DND-41 (cell line): ENCODE data around the gene HMX1.

ENCODE experiments used
- ATAC-seq: fragments of 200-7000 bp; cut with Tn5 transposase; 3 replicates; pipeline ENCODE4 v1.9.1; 2021; ENCODE audit warnings: low read depth; ENCODE audit not compliant: insufficient read depth
- DNase-seq: peaks from one replicate; pipeline ENCODE4 v3.0.0-alpha.2; 2020
- H2AFZ ChIP-seq: 2 replicates; pipeline ENCODE4 v1.6.0; 2012; ENCODE audit warnings: low read depth, low read length
- H3K27ac ChIP-seq: 2 replicates; pipeline ENCODE4 v1.5.1; 2012; ENCODE audit warnings: low read length, inconsistent platforms
- H3K27me3 ChIP-seq: fragments of 200-600 bp; sonication (generic); 2 replicates; pipeline ENCODE4 v1.6.0; 2012; ENCODE audit warnings: low read length, mild to moderate bottlenecking, inconsistent platforms; ENCODE audit not compliant: insufficient read depth, poor library complexity
- H3K36me3 ChIP-seq: 2 replicates; pipeline ENCODE4 v1.5.1; 2012; ENCODE audit warnings: low read length, inconsistent platforms; ENCODE audit not compliant: insufficient read depth
- H3K4me1 ChIP-seq: 2 replicates; pipeline ENCODE4 v1.5.1; 2012; ENCODE audit warnings: mild to moderate bottlenecking, low read length; ENCODE audit not compliant: insufficient read depth
- H3K4me2 ChIP-seq: 2 replicates; pipeline ENCODE4 v1.6.0; 2012; ENCODE audit warnings: mild to moderate bottlenecking, moderate library complexity, low read length, inconsistent platforms; ENCODE audit not compliant: insufficient read depth
- H3K4me3 ChIP-seq, 2 experiments: fragments of 200-600 bp in 1 of 2; shearing (Covaris generic) in 1 of 2; 2 replicates each; pipeline ENCODE4 v1.5.1; 2012 to 2016; ENCODE audit warnings: inconsistent platforms in 2 of 2, low read length in 2 of 2, mild to moderate bottlenecking in 2 of 2, low read depth in 1 of 2, moderate library complexity in 1 of 2
- H3K79me2 ChIP-seq: 2 replicates; pipeline ENCODE4 v1.6.0; 2012; ENCODE audit warnings: low read length, inconsistent platforms; ENCODE audit not compliant: insufficient read depth
- H3K9ac ChIP-seq: 2 replicates; pipeline ENCODE4 v1.6.0; 2012; ENCODE audit warnings: low read depth, mild to moderate bottlenecking, inconsistent platforms, low read length, moderate library complexity
- H3K9me3 ChIP-seq: 2 replicates; pipeline ENCODE4 v1.5.1; 2012; ENCODE audit warnings: low read length, moderate library complexity, mild to moderate bottlenecking, inconsistent platforms; ENCODE audit not compliant: insufficient read depth, severe bottlenecking
- H4K20me1 ChIP-seq: 2 replicates; pipeline ENCODE4 v1.6.0; 2012; ENCODE audit warnings: low read length; ENCODE audit not compliant: insufficient read depth
- EZH2 ChIP-seq: IDR thresholded peaks from 3 replicates; pipeline ENCODE4 v1.6.1; 2012; ENCODE audit warnings: borderline replicate concordance, low read depth, mild to moderate bottlenecking, moderate library complexity, low read length, inconsistent platforms; ENCODE audit not compliant: severe bottlenecking
- TF ChIP-seq, protein P1 (sequence below): IDR thresholded peaks from 2 replicates; pipeline ENCODE4 v1.5.1; 2012; ENCODE audit warnings: borderline replicate concordance, low read length, moderate library complexity, mild to moderate bottlenecking; ENCODE audit not compliant: poor library complexity, severe bottlenecking; ENCODE audit errors: extremely low read depth

The HMX1 gene

DNA sequence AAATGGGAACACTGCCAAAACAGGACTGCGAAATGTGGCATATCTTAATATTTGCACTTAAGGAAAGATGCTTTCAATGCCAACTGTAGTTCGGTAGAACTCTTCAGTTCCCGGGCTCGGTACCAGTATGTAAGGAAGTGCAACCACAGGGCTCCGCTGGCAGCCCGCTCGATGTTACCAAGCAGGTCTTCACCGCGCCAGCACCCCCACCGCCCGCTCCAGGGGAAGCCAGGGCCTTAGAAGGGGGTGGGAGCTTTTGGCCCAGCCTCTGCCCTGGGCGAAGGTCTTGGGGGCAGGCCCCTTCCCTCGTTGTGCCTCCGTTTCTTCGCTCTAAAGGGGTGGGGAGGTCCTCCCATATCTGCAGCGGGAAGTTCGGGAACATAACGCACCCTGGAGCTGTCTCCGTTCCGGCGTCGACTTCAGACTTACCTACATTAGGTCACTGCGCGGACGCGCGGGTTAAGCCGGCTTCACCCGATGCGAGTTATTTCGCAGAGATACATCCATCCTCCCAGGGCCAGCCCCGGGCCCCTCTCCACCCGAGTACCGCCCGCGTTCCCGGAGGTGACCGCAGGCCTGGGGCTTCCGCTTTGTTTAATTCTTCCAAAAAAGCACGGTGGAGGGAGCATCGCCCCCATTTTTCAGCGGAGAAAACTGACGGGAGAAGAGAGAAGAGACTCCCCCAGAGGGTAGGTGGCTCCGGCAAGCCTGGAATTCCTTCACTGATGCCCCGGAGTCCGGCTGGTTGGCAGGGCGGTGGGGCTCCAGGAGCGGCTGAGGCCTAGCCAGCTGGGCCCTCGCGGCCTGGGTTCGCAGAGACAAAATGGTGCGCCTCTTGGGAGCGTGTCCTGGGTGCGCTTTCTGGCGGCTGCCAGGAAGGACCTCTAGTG lies 1.0 kb upstream of the HMX1 start:
- Histone ChIP-seq H3K4me3 (no peak overlapping the region), H3K27ac (no peak overlapping the region), H3K9me3 (no peaks in the 10 kb centered on the region), H2AFZ (no peak overlapping the region), H4K20me1 (no peaks in the 10 kb centered on the region), H3K4me1 (no peaks in the 10 kb centered on the region), H3K36me3 (no peaks in the 10 kb centered on the region), H3K27me3 (peaks cover 4% of the 10 kb centered on the region), H3K4me2 (no peak overlapping the region), H3K9ac (no peak overlapping the region), H3K79me2 (no peaks in the 10 kb centered on the region)
- no peak for DNase-seq
- no peak for TF ChIP-seq EZH2
- TF ChIP-seq, protein P1, sequence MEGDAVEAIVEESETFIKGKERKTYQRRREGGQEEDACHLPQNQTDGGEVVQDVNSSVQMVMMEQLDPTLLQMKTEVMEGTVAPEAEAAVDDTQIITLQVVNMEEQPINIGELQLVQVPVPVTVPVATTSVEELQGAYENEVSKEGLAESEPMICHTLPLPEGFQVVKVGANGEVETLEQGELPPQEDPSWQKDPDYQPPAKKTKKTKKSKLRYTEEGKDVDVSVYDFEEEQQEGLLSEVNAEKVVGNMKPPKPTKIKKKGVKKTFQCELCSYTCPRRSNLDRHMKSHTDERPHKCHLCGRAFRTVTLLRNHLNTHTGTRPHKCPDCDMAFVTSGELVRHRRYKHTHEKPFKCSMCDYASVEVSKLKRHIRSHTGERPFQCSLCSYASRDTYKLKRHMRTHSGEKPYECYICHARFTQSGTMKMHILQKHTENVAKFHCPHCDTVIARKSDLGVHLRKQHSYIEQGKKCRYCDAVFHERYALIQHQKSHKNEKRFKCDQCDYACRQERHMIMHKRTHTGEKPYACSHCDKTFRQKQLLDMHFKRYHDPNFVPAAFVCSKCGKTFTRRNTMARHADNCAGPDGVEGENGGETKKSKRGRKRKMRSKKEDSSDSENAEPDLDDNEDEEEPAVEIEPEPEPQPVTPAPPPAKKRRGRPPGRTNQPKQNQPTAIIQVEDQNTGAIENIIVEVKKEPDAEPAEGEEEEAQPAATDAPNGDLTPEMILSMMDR: no peak
- no peak for ATAC-seq

DNA sequence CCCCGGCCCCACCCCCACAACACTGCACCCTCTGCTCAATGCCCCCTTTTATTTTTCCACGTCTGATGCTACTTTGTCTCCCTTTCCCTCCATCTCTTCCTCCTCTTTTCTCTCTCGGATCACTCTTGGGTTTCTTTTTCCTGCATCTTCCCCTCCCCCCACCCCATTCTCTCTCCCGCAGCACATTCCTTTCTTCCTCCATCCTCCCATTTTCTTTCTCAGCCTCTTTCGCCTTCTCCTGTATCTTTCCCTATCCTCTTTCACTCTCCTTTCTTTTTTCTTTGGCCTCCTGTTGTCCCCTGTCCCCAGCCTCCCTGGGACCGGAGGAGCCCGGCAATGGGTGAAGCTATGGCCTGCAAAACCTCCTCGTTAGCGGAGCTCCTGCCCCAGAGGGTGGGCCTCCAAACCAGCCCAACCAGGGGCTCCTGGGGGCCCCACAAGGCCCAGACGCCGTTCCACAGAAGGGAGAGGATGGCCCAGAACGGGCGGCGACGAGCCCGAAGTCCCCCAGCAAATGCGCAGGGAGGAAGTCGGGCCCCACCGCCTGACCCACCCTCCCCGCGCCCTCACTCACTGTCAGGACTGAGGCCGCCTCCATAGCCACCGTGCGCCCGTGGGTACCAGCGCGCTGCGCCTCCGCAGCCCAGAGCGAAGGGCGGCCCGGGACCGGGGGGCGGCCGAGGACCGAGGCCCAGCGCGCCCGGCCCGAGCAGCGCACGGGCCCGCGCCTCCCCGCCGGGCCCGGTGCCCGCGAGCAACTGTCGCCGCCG lies 807 bp downstream of the HMX1 start:
- no peak overlapping the region for H3K9ac ChIP-seq
- H3K4me1 ChIP-seq: no peaks in the 10 kb centered on the region
- H4K20me1 ChIP-seq: no peaks in the 10 kb centered on the region; the same call in 1 of the 2 replicates
- H3K27ac ChIP-seq: no peak overlapping the region
- TF ChIP-seq, protein P1: no peak
- TF ChIP-seq EZH2: no peak
- H3K27me3 ChIP-seq: no peaks in the 10 kb centered on the region
- no peak overlapping the region for H3K4me2 ChIP-seq
- no peaks in the 10 kb centered on the region for H3K79me2 ChIP-seq
- no peaks in the 10 kb centered on the region for H3K9me3 ChIP-seq
- H3K36me3 ChIP-seq: no peaks in the 10 kb centered on the region
- DNase-seq: no peak
- H2AFZ ChIP-seq: no peak overlapping the region
- no peak overlapping the region for H3K4me3 ChIP-seq
- ATAC-seq: no peak

DNA sequence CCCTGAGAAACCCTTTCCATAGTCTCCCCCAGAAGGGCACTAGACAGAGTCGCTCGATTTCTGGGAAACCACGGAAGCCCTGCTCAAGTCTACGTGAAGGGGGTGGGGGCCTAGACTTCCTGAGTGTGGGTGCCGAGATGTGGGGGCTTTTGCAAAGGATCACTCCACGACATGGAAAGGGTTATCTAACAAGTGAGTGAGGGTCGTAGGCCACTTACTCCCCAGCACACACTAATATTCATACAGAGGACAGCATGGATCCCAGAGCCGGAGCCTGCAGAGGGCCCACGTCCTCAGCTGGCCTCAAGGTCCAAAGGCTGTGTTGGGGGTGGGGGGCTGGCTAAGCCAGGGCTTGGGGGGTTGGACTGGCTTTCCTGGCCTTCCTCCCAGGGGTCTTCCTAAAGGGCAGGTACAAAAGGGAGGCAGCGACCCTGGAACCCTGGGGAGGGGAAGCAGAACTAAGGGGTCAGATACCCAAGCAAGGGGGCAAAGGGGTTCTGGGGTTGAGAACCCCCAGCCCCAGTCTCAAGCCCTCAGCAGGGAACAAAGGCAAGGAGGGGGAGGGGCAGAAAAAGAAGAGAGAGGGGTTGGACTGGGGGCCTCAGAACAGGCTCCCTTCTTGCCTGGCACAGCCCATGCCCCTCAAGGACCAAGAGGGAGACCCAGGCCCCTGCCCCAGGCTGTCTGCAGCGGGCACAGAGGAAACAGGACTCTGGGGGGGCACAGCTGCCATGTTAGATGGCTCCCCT lies 1.6 kb downstream of the HMX1 start:
- Histone ChIP-seq H3K4me2 (no peak overlapping the region), H3K79me2 (no peaks in the 10 kb centered on the region), H3K36me3 (no peaks in the 10 kb centered on the region), H2AFZ (no peak overlapping the region), H3K4me3 (no peak overlapping the region), H3K27ac (no peak overlapping the region), H3K27me3 (no peaks in the 10 kb centered on the region), H3K9ac (no peak overlapping the region), H3K9me3 (no peaks in the 10 kb centered on the region), H3K4me1 (no peaks in the 10 kb centered on the region), H4K20me1 (no peaks in the 10 kb centered on the region; the same call in 1 of the 2 replicates)
- TF ChIP-seq EZH2: no peak
- TF ChIP-seq, protein P1: no peak
- DNase-seq (no peak), ATAC-seq (no peak)
